HepG2 (cell line): ENCODE results near the gene HRC. TPM values are rescaled to one million over a fixed set of nuclear protein-coding genes. Genes with fewer than 3 reads are reported as not detected.

Experiments used
- CHCHD3 ChIP-seq: sonication (generic); formaldehyde crosslinking; IDR thresholded peaks from 2 replicates; pipeline ENCODE4 v1.8.0; 2022; ENCODE audit warnings: mild to moderate bottlenecking, missing genetic modification reagents, moderate library complexity
- FLYWCH1 ChIP-seq: sonication (generic); formaldehyde crosslinking; IDR thresholded peaks from 2 replicates; pipeline ENCODE4 v1.8.1; 2023; ENCODE audit warnings: mild to moderate bottlenecking, missing genetic modification reagents
- NCOA1 ChIP-seq: sonication (generic); formaldehyde crosslinking; IDR thresholded peaks from 2 replicates; pipeline ENCODE4 v1.9.0; 2021; ENCODE audit warnings: missing genetic modification reagents
- NCOR1 ChIP-seq: fragments of 200-600 bp; sonication (generic); IDR thresholded peaks from 2 replicates; pipeline ENCODE4 v1.7.0; 2017; ENCODE audit warnings: antibody characterized with exemption, low read length, borderline replicate concordance
- RORA ChIP-seq: sonication (generic); formaldehyde crosslinking; IDR thresholded peaks from 2 replicates; pipeline ENCODE4 v1.5.0; 2020; ENCODE audit warnings: mild to moderate bottlenecking, missing genetic modification reagents, moderate library complexity
- ZNF10 ChIP-seq: sonication (generic); formaldehyde crosslinking; IDR thresholded peaks from 2 replicates; pipeline ENCODE4 v1.4.0; 2020; ENCODE audit warnings: mild to moderate bottlenecking, low read depth, missing genetic modification reagents, borderline replicate concordance
- ZNF234 ChIP-seq: sonication (generic); formaldehyde crosslinking; conservative IDR thresholded peaks from 2 replicates; pipeline ENCODE4 v1.5.1; 2020; ENCODE audit warnings: mild to moderate bottlenecking, missing genetic modification reagents
- ZNF329 ChIP-seq: sonication (generic); formaldehyde crosslinking; IDR thresholded peaks from 2 replicates; pipeline ENCODE4 v1.9.0; 2021; ENCODE audit warnings: low read depth, mild to moderate bottlenecking, missing genetic modification reagents
- ZNF451 ChIP-seq: sonication (generic); formaldehyde crosslinking; IDR thresholded peaks from 2 replicates; pipeline ENCODE4 v1.5.0; 2020; ENCODE audit warnings: mild to moderate bottlenecking, missing genetic modification reagents
- ZNF615 ChIP-seq: sonication (generic); formaldehyde crosslinking; IDR thresholded peaks from 2 replicates; pipeline ENCODE4 v1.5.0; 2020; ENCODE audit warnings: mild to moderate bottlenecking, missing genetic modification reagents, borderline replicate concordance
- ZNF737 ChIP-seq: sonication (generic); formaldehyde crosslinking; IDR thresholded peaks from 2 replicates; pipeline ENCODE4 v1.5.0; 2020; ENCODE audit warnings: missing genetic modification reagents, mild to moderate bottlenecking, borderline replicate concordance
- polyA plus RNA-seq, 8 experiments: library from polyadenylated mRNA; depleted of rRNA in 3 of 8; stranded (reverse) in 7 of 8; unstranded in 1 of 8; fragments of >200 nt; fragmentation: Illumina TruSeq in 4 of 8; extraction: Trizol in 4 of 8; gene quantifications; 2 replicates each; pipeline versions ENCODE4 v1.2.1 to v1.2.3, GENCODE V29; 2011 to 2016; ENCODE audit warnings: low read depth in 4 of 8, missing spikeins in 1 of 8, mixed read lengths in 1 of 8; ENCODE audit not compliant: insufficient read depth in 1 of 8
- total RNA-seq, 5 experiments: library from RNA; depleted of rRNA; stranded (reverse); fragments of >200 nt; fragmentation: Illumina TruSeq; extraction: Trizol; gene quantifications; 2 replicates each; pipeline ENCODE4 v1.2.3, GENCODE V29; 2016; ENCODE audit warnings: low read depth in 1 of 5
- TF ChIP-seq, protein P1 (sequence below): IDR thresholded peaks from 2 replicates; pipeline ENCODE4 v1.6.1; 2012; ENCODE audit warnings: low read length, improper control_type of control experiment
- TF ChIP-seq, protein P2 (sequence below): sonication (generic); formaldehyde crosslinking; IDR thresholded peaks from 2 replicates; pipeline ENCODE4 v1.8.1; 2023; ENCODE audit warnings: mild to moderate bottlenecking, moderate library complexity, missing genetic modification reagents
- TF ChIP-seq, protein P3 (sequence below): sonication (generic); formaldehyde crosslinking; IDR thresholded peaks from 2 replicates; pipeline ENCODE4 v1.4.0; 2020; ENCODE audit warnings: mild to moderate bottlenecking, missing genetic modification reagents
- TF ChIP-seq, protein P4 (sequence below): sonication (generic); formaldehyde crosslinking; IDR thresholded peaks from 2 replicates; pipeline ENCODE4 v1.8.1; 2023; ENCODE audit warnings: mild to moderate bottlenecking, inconsistent platforms, moderate library complexity, missing genetic modification reagents, borderline replicate concordance

Gene HRC
- total and polyA plus RNA-seq, 2 of the 13 experiments (the other 11 are each of a cell fraction or from before 2014, with no cell fraction given), result 3.6 to 15.4 TPM

DNA sequence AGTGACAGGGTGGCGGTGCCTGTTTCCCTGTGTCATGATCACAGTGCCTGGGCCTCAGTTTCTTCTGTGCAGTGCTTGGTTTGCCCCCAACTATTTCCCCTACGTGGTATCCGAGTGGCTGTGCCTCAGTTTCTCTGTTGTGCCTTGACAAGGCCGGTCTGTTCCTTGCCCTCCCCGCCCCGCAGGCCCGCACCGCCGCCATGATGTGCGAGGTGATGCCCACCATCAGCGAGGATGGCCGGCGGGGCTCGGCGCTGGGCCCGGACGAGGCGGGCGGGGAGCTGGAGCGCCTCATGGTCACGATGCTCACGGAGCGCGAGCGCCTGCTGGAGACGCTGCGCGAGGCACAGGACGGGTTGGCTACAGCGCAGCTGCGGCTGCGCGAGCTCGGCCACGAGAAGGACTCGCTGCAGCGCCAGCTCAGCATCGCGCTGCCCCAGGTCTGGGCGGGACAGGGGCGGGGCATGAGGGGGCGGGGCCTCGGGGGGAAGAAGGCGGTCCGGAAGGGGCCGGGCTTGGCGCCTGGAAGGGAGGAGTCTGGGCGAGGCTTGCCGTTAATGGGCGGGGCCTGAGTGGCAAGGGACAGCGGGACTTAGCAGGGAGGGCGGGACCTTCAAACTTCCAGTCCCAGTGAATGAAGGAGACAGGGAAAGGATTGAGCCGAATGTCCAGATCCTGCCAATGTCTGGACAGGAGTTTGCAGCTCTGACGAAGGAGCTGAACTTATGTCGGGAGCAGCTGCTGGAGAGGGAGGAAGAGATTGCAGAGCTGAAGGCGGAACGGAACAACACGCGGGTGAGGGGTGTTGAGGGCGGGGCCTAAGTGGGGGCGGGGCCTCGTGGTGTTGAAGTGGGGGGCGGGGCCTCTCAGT, 27.3 kb downstream of the HRC start (continued):
- TF ChIP-seq, protein P1, sequence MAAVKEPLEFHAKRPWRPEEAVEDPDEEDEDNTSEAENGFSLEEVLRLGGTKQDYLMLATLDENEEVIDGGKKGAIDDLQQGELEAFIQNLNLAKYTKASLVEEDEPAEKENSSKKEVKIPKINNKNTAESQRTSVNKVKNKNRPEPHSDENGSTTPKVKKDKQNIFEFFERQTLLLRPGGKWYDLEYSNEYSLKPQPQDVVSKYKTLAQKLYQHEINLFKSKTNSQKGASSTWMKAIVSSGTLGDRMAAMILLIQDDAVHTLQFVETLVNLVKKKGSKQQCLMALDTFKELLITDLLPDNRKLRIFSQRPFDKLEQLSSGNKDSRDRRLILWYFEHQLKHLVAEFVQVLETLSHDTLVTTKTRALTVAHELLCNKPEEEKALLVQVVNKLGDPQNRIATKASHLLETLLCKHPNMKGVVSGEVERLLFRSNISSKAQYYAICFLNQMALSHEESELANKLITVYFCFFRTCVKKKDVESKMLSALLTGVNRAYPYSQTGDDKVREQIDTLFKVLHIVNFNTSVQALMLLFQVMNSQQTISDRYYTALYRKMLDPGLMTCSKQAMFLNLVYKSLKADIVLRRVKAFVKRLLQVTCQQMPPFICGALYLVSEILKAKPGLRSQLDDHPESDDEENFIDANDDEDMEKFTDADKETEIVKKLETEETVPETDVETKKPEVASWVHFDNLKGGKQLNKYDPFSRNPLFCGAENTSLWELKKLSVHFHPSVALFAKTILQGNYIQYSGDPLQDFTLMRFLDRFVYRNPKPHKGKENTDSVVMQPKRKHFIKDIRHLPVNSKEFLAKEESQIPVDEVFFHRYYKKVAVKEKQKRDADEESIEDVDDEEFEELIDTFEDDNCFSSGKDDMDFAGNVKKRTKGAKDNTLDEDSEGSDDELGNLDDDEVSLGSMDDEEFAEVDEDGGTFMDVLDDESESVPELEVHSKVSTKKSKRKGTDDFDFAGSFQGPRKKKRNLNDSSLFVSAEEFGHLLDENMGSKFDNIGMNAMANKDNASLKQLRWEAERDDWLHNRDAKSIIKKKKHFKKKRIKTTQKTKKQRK, result no peak
- no peak for TF ChIP-seq NCOR1
- TF ChIP-seq ZNF737 (CRISPR knock-in tag), result peak; percentile 42; the same call in 1 of the 2 replicates
- TF ChIP-seq, protein P2, sequence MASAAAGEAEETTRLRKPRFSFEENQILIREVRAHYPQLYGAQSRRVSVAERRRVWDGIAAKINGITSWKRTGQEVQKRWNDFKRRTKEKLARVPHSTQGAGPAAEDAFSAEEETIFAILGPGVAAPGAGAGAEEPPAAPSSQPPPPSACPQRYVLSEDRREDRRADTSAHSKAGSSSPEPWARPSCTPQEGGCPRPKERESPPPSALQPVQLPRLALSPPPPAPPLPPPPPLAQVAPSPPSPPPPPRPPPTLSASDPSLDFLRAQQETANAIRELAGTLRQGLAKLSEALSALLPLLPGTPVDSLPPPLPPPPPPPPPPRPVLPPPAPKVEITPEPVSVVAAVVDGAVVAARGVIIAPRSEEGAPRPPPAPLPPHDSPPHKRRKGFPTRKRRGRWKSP (CRISPR knock-in tag), result peak; percentile 93
- TF ChIP-seq, protein P3, sequence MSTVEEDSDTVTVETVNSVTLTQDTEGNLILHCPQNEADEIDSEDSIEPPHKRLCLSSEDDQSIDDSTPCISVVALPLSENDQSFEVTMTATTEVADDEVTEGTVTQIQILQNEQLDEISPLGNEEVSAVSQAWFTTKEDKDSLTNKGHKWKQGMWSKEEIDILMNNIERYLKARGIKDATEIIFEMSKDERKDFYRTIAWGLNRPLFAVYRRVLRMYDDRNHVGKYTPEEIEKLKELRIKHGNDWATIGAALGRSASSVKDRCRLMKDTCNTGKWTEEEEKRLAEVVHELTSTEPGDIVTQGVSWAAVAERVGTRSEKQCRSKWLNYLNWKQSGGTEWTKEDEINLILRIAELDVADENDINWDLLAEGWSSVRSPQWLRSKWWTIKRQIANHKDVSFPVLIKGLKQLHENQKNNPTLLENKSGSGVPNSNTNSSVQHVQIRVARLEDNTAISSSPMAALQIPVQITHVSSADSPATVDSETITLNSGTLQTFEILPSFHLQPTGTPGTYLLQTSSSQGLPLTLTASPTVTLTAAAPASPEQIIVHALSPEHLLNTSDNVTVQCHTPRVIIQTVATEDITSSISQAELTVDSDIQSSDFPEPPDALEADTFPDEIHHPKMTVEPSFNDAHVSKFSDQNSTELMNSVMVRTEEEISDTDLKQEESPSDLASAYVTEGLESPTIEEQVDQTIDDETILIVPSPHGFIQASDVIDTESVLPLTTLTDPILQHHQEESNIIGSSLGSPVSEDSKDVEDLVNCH (CRISPR knock-in tag), result peak; percentile 94
- TF ChIP-seq, protein P4, sequence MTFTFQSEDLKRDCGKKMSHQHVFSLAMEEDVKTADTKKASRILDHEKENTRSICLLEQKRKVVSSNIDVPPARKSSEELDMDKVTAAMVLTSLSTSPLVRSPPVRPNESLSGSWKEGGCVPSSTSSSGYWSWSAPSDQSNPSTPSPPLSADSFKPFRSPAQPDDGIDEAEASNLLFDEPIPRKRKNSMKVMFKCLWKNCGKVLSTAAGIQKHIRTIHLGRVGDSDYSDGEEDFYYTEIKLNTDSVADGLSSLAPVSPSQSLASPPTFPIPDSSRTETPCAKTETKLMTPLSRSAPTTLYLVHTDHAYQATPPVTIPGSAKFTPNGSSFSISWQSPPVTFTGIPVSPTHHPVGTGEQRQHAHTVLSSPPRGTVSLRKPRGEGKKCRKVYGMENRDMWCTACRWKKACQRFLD, result peak; percentile 98
- TF ChIP-seq ZNF234 (CRISPR knock-in tag), result peak; percentile 93; the same call in 1 of the 2 replicates
- TF ChIP-seq NCOA1 (CRISPR knock-in tag), result no peak
- TF ChIP-seq ZNF451, result peak; percentile 100
- no peak for TF ChIP-seq ZNF615 (CRISPR knock-in tag)
- TF ChIP-seq RORA, result no peak
- peak; percentile 98 for TF ChIP-seq FLYWCH1 (CRISPR knock-in tag)
- no peak for TF ChIP-seq ZNF10 (CRISPR knock-in tag)
- peak; percentile 86 for TF ChIP-seq ZNF329 (CRISPR knock-in tag)
- TF ChIP-seq CHCHD3 (CRISPR knock-in tag), result peak; percentile 99
